Activated CD8-positive, alpha-beta T cell treated with anti-CD3 and anti-CD28 coated beads, Interleukin-2, amount 10 ng/mL, durations not matched to agents 7 days and 5 days (primary cell): ENCODE results near the gene ACAP3. TPM values are rescaled to one million over a fixed set of nuclear protein-coding genes. Genes with fewer than 3 reads are reported as not detected.
"Not testable (repeated sequence)": the region's sequence is repeated elsewhere in the genome, so short reads cannot be mapped to it uniquely, and the experiment has no call there.

ENCODE experiments used
- ATAC-seq: fragments of 150-1000 bp; cut with Tn5 transposase; one replicate; pipeline ENCODE4 v1.10.0; 2021; ENCODE audit warnings: moderate library complexity
- CTCF ChIA-PET: fragments of 350-600 bp; sonication (Branson Sonifier 250); formaldehyde crosslinking; loops from one replicate; lab custom pipeline; 2021; ENCODE audit warnings: antibody characterized with exemption; lab: Charles Lee
- POLR2A ChIA-PET: fragments of 350-600 bp; sonication (Branson Sonifier 250); formaldehyde crosslinking; loops from one replicate; lab custom pipeline; 2021; ENCODE audit warnings: antibody characterized with exemption; lab: Charles Lee
- DNase-seq: peaks from one replicate; pipeline ENCODE4 v3.0.0-alpha.2; 2020
- H3K27ac Mint-ChIP-seq: one replicate; pipeline ENCODE4 v1.8.0; 2021; ENCODE audit warnings: mild to moderate bottlenecking, mixed read lengths
- H3K27me3 Mint-ChIP-seq: one replicate; pipeline ENCODE4 v1.8.0; 2021; ENCODE audit warnings: low read depth, mixed read lengths
- H3K36me3 Mint-ChIP-seq: one replicate; pipeline ENCODE4 v1.8.0; 2021; ENCODE audit warnings: low read depth, mixed read lengths
- H3K4me1 Mint-ChIP-seq: one replicate; pipeline ENCODE4 v1.8.0; 2021; ENCODE audit warnings: low read depth, mixed read lengths
- H3K4me3 Mint-ChIP-seq: one replicate; pipeline ENCODE4 v1.8.0; 2021; ENCODE audit warnings: mild to moderate bottlenecking, mixed read lengths
- H3K9me3 Mint-ChIP-seq: one replicate; pipeline ENCODE4 v1.8.0; 2022; ENCODE audit warnings: mixed read lengths; ENCODE audit not compliant: insufficient read depth
- total RNA-seq, 2 experiments: library from RNA; stranded (reverse); gene quantifications; one replicate each; pipeline ENCODE4 v1.2.3, GENCODE V29; 2021

Gene ACAP3
- total RNA-seq, 2 experiments from 2014 or later, result 65.2 to 87.3 TPM

DNA sequence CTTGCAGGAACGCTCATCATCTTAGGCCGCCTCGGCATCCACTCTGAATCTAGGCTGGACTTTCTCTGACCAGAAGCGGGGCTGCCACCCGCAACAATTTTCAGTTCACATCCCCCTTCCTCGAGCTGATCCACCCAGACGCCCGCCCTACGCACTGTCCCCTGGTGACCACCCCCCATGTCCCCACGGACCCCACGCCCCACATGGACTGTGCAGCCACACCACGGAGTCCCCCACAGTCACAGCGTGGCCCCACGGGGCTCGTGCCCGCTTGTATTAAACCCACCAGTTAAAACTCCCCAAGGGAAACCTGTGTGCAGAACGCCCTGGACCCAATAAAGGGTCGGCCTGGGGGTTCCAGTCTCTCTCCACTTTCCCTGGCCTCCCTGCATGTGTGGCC lies 48.2 kb downstream of the ACAP3 start:
- ChIA-PET CTCF (no interaction called here), POLR2A (no interaction called here)
- Mint-ChIP-seq H3K36me3 (peaks cover 54% of the 10 kb centered on the region), H3K9me3 (no peaks in the 10 kb centered on the region), H3K27me3 (no peaks in the 10 kb centered on the region), H3K27ac (peak overlapping the region; percentile 19), H3K4me3 (no peak overlapping the region), H3K4me1 (peaks cover 9% of the 10 kb centered on the region)
- DNase-seq (no peak), ATAC-seq (no peak)

- Mint-ChIP-seq H3K9me3 (no peaks in the 10 kb centered on the region), H3K4me3 (no peak overlapping the region), H3K27ac (no peak overlapping the region), H3K4me1 (peaks cover 9% of the 10 kb centered on the region), H3K36me3 (peaks cover 53% of the 10 kb centered on the region), H3K27me3 (no peaks in the 10 kb centered on the region)
- ATAC-seq (no peak), DNase-seq (no peak)
- POLR2A ChIA-PET, result no interaction called here
- CTCF ChIA-PET, result no interaction called here
Observed at GRCh38 chr1:1259119-1259488, 48.6 kb downstream of the ACAP3 start.

DNA sequence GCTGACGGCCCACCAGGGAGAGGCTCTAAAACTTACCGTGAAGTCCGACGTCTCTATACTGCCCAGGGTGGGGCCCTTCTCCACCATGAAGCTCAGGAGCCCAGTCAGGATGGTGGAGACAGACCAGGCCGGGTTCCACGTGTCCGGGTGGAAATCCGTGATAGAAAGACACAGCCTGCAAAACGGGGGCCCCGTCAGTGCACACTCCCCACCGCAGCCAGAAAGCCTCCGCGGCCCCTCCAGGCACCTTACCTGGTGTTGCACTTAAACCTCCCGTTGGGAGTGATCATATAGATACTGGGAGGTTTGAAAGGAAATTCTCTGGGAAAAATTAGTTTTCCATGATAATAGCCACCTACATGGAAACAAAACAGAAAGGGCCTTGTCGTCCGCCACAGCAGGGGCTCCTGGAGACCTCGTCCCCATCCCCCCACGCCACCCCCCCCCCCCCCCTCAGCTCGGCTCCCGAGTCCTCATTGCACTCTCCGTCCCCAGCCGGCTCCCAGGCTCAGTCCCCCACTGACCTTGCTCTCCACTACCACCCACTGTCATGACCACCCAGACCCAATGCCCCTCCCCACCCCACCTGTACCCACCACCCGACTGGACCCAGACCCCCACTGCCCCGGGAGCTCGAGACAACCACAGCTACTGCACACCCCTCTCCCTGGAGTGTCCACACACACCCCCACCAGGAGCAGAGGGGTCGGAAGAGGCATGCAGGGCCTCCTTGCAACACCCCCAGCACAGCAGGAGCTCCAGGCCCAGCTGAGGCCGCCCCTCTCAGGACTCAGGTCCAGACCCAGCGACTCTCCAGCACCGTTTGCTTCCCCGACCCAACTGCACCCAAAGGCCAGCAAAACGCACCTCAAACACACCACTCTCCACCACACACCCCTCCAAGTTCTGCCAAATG lies 50.5 kb downstream of the ACAP3 start:
- ATAC-seq (no peak), DNase-seq (no peak)
- no peaks in the 10 kb centered on the region for H3K9me3 Mint-ChIP-seq
- H3K4me3 Mint-ChIP-seq, result no peak overlapping the region
- peaks cover 9% of the 10 kb centered on the region for H3K4me1 Mint-ChIP-seq
- peaks cover 58% of the 10 kb centered on the region for H3K36me3 Mint-ChIP-seq
- no peaks in the 10 kb centered on the region for H3K27me3 Mint-ChIP-seq
- ChIA-PET CTCF (interaction anchor here (1.2 kb wide), 1 partner anchor 135 kb away, joined by 3 read pairs; no protein-coding TSS in a partner anchor), POLR2A (no interaction called here)
- no peak overlapping the region for H3K27ac Mint-ChIP-seq

DNA sequence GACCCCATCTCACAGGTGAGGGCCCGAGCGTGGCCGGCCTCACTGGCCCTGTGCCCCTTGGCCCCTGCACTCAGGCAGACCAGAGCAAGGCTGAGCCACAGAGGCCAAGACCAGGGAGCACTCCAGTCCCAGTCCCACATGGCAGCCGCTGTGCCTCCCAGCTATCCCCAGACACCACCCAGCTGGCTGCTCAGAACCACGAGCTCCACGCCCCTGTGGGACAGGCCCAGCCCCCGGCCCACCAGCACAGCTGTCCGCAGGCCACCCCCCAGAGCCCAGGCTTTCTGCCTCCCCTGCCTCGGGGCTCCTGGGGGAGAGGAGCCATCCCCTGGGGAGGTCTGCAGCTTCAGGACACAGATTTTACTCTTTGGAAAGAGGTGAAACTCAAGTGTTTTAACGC lies 52.1 kb downstream of the ACAP3 start:
- ChIA-PET CTCF (interaction anchor here (1.3 kb wide), 1 partner anchor 133 kb away, joined by 4 read pairs; no protein-coding TSS in a partner anchor), POLR2A (no interaction called here)
- DNase-seq (no peak), ATAC-seq (no peak)
- Mint-ChIP-seq H3K27me3 (no peaks in the 10 kb centered on the region), H3K4me1 (peaks cover 13% of the 10 kb centered on the region), H3K4me3 (no peak overlapping the region), H3K27ac (no peak overlapping the region), H3K9me3 (no peaks in the 10 kb centered on the region), H3K36me3 (peaks cover 55% of the 10 kb centered on the region)

DNA sequence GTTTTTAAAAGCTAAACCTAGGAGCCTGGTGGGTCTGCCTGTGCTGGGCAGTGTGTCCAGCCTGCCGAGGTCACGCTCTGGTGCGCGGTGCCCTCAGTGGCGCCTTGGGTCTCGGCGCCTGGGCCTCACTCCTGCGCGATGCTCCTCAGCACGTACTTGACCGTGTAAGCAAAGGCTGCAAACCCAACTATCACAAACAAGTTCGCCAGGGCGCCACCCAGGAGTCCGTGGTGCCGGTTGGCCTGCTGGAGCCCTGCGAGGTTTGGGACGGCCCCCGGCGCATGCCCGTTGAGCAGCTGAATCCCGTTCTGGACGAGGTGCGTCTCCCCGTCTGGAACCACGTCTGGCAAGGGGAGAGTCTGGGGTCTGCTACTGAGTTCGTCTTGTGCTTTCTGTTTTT lies 52.7 kb downstream of the ACAP3 start:
- peaks cover 51% of the 10 kb centered on the region for H3K36me3 Mint-ChIP-seq
- no peak for DNase-seq
- no peak overlapping the region for H3K27ac Mint-ChIP-seq
- ChIA-PET POLR2A (interaction anchor here (0.5 kb wide), 1 partner anchor 9 kb away, joined by 3 read pairs; no protein-coding TSS in a partner anchor), CTCF (interaction anchor here (1.3 kb wide), 1 partner anchor 133 kb away, joined by 4 read pairs; no protein-coding TSS in a partner anchor)
- no peaks in the 10 kb centered on the region for H3K9me3 Mint-ChIP-seq
- no peaks in the 10 kb centered on the region for H3K27me3 Mint-ChIP-seq
- no peak overlapping the region for H3K4me3 Mint-ChIP-seq
- no peak for ATAC-seq
- peaks cover 16% of the 10 kb centered on the region for H3K4me1 Mint-ChIP-seq

DNA sequence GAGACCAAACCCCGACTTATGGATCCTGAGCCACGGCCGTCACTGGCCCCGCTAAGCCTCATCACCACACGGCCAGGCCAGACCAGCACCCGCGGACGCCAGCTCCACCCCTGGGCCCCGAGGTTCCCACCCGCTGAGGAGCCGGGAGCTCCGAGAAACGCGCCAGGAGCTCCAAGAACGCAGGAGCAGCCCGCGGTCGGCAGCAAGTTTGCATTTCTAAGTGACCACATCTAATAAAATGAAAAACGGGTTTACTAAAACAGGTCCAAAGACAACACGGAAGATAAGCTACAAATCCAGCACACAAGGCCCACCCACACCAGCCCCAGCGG lies 53.1 kb downstream of the ACAP3 start:
- Mint-ChIP-seq H3K36me3 (peaks cover 46% of the 10 kb centered on the region), H3K4me3 (no peak overlapping the region), H3K9me3 (no peaks in the 10 kb centered on the region), H3K27me3 (no peaks in the 10 kb centered on the region), H3K27ac (no peak overlapping the region), H3K4me1 (peaks cover 19% of the 10 kb centered on the region)
- POLR2A ChIA-PET, result interaction anchor here (0.5 kb wide), 1 partner anchor 9 kb away, joined by 3 read pairs; no protein-coding TSS in a partner anchor
- CTCF ChIA-PET, result interaction anchor here (1.3 kb wide), 1 partner anchor 132 kb away, joined by 4 read pairs; no protein-coding TSS in a partner anchor
- no peak for DNase-seq
- ATAC-seq, result no peak

DNA sequence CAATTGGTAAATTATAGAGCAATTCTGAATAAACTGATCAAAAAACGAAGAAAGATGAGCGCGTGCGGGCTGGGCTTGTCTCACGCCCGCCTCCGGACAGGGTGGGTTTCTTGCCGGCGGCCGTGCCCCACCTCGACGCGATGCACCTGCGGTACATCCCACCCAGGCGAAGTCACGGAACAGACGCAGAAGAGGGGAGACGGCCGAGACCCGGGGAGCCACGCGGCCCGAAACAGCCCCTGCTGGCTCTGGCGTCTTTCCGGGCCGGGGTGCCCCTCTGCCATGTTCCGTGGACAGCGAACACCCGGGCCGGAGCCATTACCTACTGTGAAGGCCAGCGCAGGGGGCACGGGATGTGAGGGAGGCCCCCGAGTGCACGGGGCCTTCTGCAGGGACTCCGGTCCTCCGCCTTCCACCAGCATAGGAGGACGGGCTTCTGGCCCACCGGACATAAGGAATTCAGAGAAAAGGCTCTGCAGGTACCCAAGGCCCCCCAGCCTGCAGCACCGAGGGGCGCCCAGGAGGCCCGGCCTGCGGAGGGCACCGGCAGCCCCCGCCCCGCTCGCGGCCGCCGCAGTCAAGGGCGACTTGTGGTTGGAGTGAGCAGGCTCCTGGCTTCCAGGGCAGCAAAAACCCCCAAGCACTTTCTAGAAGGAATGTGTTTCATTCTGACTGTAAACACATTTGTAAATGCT lies 53.6 kb downstream of the ACAP3 start:
- peaks cover 42% of the 10 kb centered on the region for H3K36me3 Mint-ChIP-seq
- DNase-seq (no peak), ATAC-seq (no peak)
- peaks cover 21% of the 10 kb centered on the region for H3K4me1 Mint-ChIP-seq
- H3K9me3 Mint-ChIP-seq, result no peaks in the 10 kb centered on the region
- H3K27me3 Mint-ChIP-seq, result no peaks in the 10 kb centered on the region
- H3K4me3 Mint-ChIP-seq, result no peak overlapping the region
- ChIA-PET CTCF (no interaction called here), POLR2A (no interaction called here)
- H3K27ac Mint-ChIP-seq, result no peak overlapping the region

DNA sequence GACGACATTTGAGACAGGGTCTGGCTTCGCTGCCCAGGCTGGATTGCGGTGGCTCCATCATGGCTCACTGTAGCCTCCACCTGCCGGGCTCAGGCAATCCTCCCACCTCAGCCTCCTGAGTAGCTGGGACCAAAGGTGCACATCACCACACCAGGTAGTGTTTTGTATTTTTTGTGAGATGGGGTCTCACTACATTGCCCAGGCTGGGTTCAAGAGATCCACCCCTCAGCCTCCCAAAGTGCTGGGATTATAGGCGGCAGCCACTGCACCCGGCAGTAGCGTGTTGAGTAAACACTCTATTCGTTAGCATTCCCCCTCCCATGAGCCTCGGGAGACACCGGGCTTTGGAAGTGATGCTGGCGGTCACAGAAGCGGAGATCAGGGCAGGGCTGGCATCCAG lies 54.4 kb downstream of the ACAP3 start:
- peaks cover 39% of the 10 kb centered on the region for H3K36me3 Mint-ChIP-seq
- no peaks in the 10 kb centered on the region for H3K9me3 Mint-ChIP-seq
- ATAC-seq (no peak), DNase-seq (no peak)
- H3K27me3 Mint-ChIP-seq, result no peaks in the 10 kb centered on the region
- no peak overlapping the region for H3K27ac Mint-ChIP-seq
- peaks cover 21% of the 10 kb centered on the region for H3K4me1 Mint-ChIP-seq
- H3K4me3 Mint-ChIP-seq, result no peak overlapping the region
- POLR2A ChIA-PET, result no interaction called here
- CTCF ChIA-PET, result no interaction called here

GRCh38 chr1:1250786-1251284 lies 56.9 kb downstream of the ACAP3 start:
- Mint-ChIP-seq H3K36me3 (peaks cover 29% of the 10 kb centered on the region), H3K9me3 (no peaks in the 10 kb centered on the region), H3K27me3 (peaks cover 6% of the 10 kb centered on the region), H3K27ac (peak overlapping the region; percentile 88), H3K4me1 (peaks cover 19% of the 10 kb centered on the region), H3K4me3 (peak overlapping the region; percentile 44)
- DNase-seq, result peak; percentile 87
- peak; percentile 95 for ATAC-seq
- CTCF ChIA-PET, result interaction anchor here (0.8 to 3.2 kb wide), 9 partner anchors 10 to 266 kb away, joined by 3 to 51 read pairs (median 4); no protein-coding TSS in a partner anchor
- POLR2A ChIA-PET, result interaction anchor here (0.6 to 1.5 kb wide), 6 partner anchors 10 to 211 kb away, joined by 3 to 5 read pairs (median 3); no protein-coding TSS in a partner anchor

DNA sequence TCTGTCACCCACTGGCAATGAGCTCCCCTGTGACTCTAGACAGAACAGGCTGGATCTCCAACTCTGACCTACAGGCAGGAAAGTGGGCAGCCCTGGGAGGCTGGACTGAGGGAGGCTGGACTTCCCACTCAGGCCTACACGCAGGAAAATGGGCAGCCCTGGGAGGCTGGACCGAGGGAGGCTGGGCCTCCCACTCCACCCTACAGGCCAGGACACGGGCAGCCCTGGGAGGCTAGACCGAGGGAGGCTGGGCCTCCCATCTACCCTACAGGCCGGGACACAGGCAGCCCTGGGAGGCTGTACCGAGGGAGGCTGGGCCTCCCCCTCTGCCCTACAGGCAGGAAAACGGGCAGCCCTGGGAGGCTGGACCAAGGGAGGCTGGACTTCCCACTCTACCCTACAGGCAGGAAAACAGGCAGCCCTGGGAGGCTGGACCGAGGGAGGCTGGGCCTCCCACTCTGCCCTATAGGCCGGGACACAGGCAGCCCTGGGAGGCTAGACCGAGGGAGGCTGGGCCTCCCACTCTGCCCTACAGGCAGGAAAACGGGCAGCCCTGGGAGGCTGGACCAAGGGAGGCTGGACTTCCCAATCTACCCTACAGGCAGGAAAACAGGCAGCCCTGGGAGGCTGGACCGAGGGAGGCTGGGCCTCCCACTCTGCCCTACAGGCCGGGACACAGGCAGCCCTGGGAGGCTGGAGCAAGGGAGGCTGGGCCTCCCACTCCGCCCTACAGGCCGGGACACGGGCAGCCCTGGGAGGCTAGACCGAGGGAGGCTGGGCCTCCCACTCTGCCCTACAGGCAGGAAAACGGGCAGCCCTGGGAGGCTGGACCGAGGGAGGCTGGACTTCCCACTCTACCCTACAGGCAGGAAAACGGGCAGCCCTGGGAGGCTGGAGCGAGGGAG lies 59.5 kb downstream of the ACAP3 start:
- ATAC-seq, POLR2A ChIA-PET, H3K27me3 Mint-ChIP-seq, DNase-seq, H3K4me3 Mint-ChIP-seq, CTCF ChIA-PET, H3K27ac Mint-ChIP-seq, H3K9me3 Mint-ChIP-seq: not testable (repeated sequence)
- Mint-ChIP-seq H3K4me1 (peaks cover 19% of the 10 kb centered on the region), H3K36me3 (peaks cover 13% of the 10 kb centered on the region)

GRCh38 chr1:1247341-1247913 lies 60.3 kb downstream of the ACAP3 start:
- Mint-ChIP-seq H3K27ac (no peak overlapping the region), H3K36me3 (peaks cover 6% of the 10 kb centered on the region), H3K4me3 (no peak overlapping the region), H3K27me3 (peaks cover 6% of the 10 kb centered on the region), H3K9me3 (no peaks in the 10 kb centered on the region), H3K4me1 (peaks cover 19% of the 10 kb centered on the region)
- ChIA-PET POLR2A (no interaction called here), CTCF (no interaction called here)
- ATAC-seq, result no peak
- no peak for DNase-seq
